ENCODE measurements around the gene COQ7. TPM values are rescaled to one million over a fixed set of nuclear protein-coding genes. Genes with fewer than 3 reads are reported as not detected.

The COQ7 gene
- polyA plus RNA-seq, 1 of the 3 experiments (the other 2 are of a cell fraction), result 24.0 TPM

DNA sequence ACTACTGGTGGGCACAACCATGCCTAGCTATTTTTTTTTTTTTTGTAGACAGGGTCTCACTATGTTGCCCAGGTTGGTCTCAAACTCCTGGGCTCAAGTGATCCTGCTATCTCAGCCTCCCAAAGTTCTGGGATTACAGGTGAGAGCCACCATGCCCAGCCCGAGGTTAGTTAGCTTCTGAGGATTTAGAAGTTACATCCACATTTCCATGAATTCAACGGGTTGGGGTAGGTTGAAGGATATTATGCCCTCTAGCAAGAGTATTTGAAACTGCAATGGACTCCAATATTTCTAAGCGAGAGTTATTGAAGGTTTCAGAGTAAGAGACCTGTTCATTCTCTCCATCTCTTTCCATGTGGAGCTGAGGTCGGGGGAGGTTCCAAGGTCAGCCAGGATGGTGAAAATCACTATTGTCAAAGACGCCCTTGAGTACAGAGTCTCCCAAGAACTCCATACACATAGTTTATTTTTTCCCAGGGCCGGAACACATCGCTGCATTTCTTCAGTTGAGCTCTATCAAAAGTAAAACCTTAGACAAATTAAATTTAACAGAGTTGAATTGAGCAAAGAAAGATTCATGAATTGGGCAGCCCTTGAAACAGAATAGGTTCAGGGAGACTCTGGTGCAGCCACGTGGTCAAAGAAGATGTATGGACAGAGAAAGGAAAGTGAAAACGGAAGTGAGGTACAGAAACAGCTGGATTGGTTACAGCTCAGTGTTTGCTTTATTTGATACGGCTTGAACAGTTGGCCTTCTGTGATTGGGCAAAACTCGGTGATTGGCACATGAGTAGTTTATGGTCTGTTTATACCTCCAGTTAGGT, 27.3 kb downstream of the COQ7 start:
- Histone ChIP-seq H3K4me1 (ENCODE audit: control insufficient read depth in 1 of 2, insufficient read depth in 2 of 2, low read depth in 1 of 2, low read length in 1 of 2) (no peaks in the 10 kb centered on the region), H3K4me3 (ENCODE audit: low read depth in 2 of 2, low read length in 1 of 2) (no peak overlapping the region), H2AFZ (ENCODE audit: low read depth) (no peak overlapping the region), H3F3A (replicated peaks; ENCODE audit: insufficient read depth) (no peaks in the 10 kb centered on the region), H3K9me2 (no peaks in the 10 kb centered on the region), H3K9ac (no peak overlapping the region), H4K20me1 (ENCODE audit: insufficient read depth) (no peaks in the 10 kb centered on the region), H3K27me3 (ENCODE audit: insufficient read depth) (no peaks in the 10 kb centered on the region; the same call in 1 of the 2 replicates), H3K36me3 (replicated peaks in 1 of 2; ENCODE audit: control insufficient read depth in 1 of 2, insufficient read depth in 2 of 2, low read length in 1 of 2) (no peaks in the 10 kb centered on the region), H3K9me3 (no peaks in the 10 kb centered on the region), H3K27ac (ENCODE audit: low read depth in 2 of 2, low read length in 1 of 2) (no peak overlapping the region), H3K4me2 (no peak overlapping the region), H3K79me2 (ENCODE audit: insufficient read depth) (no peaks in the 10 kb centered on the region)
- DNase-seq, result no peak
- POLR2A ChIA-PET, result no interaction called here
- CTCF ChIA-PET, result interaction anchor here (1.0 to 2.8 kb wide), 5 partner anchors 8 to 281 kb away, joined by 3 to 28 read pairs (median 4); no protein-coding TSS in a partner anchor
- 75% methylated on average over 11 of the region's 11 CpGs for WGBS (ENCODE audit: low lambda C conversion rate)
- no peak for TF ChIP-seq MEF2A (IDR thresholded peaks at IDR 0.05; ENCODE audit: borderline replicate concordance, low read depth)
- TF ChIP-seq, protein P1, sequence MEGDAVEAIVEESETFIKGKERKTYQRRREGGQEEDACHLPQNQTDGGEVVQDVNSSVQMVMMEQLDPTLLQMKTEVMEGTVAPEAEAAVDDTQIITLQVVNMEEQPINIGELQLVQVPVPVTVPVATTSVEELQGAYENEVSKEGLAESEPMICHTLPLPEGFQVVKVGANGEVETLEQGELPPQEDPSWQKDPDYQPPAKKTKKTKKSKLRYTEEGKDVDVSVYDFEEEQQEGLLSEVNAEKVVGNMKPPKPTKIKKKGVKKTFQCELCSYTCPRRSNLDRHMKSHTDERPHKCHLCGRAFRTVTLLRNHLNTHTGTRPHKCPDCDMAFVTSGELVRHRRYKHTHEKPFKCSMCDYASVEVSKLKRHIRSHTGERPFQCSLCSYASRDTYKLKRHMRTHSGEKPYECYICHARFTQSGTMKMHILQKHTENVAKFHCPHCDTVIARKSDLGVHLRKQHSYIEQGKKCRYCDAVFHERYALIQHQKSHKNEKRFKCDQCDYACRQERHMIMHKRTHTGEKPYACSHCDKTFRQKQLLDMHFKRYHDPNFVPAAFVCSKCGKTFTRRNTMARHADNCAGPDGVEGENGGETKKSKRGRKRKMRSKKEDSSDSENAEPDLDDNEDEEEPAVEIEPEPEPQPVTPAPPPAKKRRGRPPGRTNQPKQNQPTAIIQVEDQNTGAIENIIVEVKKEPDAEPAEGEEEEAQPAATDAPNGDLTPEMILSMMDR (IDR thresholded peaks at IDR 0.05), result peak; percentile 26

DNA sequence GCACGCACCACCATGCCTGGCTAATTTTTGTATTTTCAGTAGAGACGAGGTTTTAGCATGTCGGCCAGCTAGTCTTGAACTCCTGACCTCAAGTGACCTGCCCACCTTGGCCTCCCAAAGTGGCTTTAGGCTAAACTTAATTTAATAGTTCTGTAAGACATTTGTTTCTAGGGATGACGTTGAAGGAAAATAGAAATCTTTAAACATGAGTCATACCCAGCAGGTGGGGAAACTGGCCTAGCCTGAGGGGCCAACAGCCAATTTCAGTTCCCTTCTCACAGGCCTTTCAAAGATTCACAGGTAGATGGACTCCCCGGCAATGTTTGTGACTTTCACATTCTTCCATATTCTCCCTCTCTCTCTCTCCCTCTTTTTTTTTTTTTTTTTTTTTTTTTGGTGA, 28.2 kb downstream of the COQ7 start:
- Histone ChIP-seq H3K4me2 (no peak overlapping the region), H3K9me2 (no peaks in the 10 kb centered on the region), H3K9ac (no peak overlapping the region), H3K9me3 (no peaks in the 10 kb centered on the region), H3K79me2 (ENCODE audit: insufficient read depth) (no peaks in the 10 kb centered on the region), H3K27me3 (ENCODE audit: insufficient read depth) (no peaks in the 10 kb centered on the region; the same call in 1 of the 2 replicates), H4K20me1 (ENCODE audit: insufficient read depth) (no peaks in the 10 kb centered on the region), H3K27ac (ENCODE audit: low read depth in 2 of 2, low read length in 1 of 2) (no peak overlapping the region), H2AFZ (ENCODE audit: low read depth) (no peak overlapping the region), H3F3A (replicated peaks; ENCODE audit: insufficient read depth) (no peaks in the 10 kb centered on the region), H3K36me3 (replicated peaks in 1 of 2; ENCODE audit: control insufficient read depth in 1 of 2, insufficient read depth in 2 of 2, low read length in 1 of 2) (no peaks in the 10 kb centered on the region), H3K4me3 (ENCODE audit: low read depth in 2 of 2, low read length in 1 of 2) (no peak overlapping the region), H3K4me1 (ENCODE audit: control insufficient read depth in 1 of 2, insufficient read depth in 2 of 2, low read depth in 1 of 2, low read length in 1 of 2) (no peaks in the 10 kb centered on the region)
- WGBS (ENCODE audit: low lambda C conversion rate), result 75% methylated on average over 5 of the region's 5 CpGs
- CTCF ChIA-PET, result interaction anchor here (1.3 to 2.8 kb wide), 3 partner anchors 9 to 407 kb away, joined by 3 to 28 read pairs (median 6); no protein-coding TSS in a partner anchor
- POLR2A ChIA-PET, result no interaction called here
- TF ChIP-seq TAF1 (IDR thresholded peaks at IDR 0.05; ENCODE audit: borderline replicate concordance, low read depth, low read length) (no peak), MEF2A (IDR thresholded peaks at IDR 0.05; ENCODE audit: borderline replicate concordance, low read depth) (no peak), TEAD4 (IDR thresholded peaks at IDR 0.05; ENCODE audit: borderline replicate concordance, insufficient read depth) (no peak), CHD2 (IDR thresholded peaks at IDR 0.05; ENCODE audit: low read length, partially characterized antibody) (no peak), GATA2 (CRISPR knock-in tag; IDR thresholded peaks at IDR 0.05) (no peak)
- TF ChIP-seq, protein P1 (IDR thresholded peaks at IDR 0.05), result no peak
- TF ChIP-seq, protein P2, sequence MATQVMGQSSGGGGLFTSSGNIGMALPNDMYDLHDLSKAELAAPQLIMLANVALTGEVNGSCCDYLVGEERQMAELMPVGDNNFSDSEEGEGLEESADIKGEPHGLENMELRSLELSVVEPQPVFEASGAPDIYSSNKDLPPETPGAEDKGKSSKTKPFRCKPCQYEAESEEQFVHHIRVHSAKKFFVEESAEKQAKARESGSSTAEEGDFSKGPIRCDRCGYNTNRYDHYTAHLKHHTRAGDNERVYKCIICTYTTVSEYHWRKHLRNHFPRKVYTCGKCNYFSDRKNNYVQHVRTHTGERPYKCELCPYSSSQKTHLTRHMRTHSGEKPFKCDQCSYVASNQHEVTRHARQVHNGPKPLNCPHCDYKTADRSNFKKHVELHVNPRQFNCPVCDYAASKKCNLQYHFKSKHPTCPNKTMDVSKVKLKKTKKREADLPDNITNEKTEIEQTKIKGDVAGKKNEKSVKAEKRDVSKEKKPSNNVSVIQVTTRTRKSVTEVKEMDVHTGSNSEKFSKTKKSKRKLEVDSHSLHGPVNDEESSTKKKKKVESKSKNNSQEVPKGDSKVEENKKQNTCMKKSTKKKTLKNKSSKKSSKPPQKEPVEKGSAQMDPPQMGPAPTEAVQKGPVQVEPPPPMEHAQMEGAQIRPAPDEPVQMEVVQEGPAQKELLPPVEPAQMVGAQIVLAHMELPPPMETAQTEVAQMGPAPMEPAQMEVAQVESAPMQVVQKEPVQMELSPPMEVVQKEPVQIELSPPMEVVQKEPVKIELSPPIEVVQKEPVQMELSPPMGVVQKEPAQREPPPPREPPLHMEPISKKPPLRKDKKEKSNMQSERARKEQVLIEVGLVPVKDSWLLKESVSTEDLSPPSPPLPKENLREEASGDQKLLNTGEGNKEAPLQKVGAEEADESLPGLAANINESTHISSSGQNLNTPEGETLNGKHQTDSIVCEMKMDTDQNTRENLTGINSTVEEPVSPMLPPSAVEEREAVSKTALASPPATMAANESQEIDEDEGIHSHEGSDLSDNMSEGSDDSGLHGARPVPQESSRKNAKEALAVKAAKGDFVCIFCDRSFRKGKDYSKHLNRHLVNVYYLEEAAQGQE (IDR thresholded peaks at IDR 0.05; ENCODE audit: low read depth, low read length), result no peak
- DNase-seq, result no peak

Data from SK-N-SH (cell line).